ENCODE measurements around the gene FAM163B.
"Not testable (repeated sequence)": the region's sequence is repeated elsewhere in the genome, so short reads cannot be mapped to it uniquely, and the experiment has no call there.

Gene FAM163B

DNA sequence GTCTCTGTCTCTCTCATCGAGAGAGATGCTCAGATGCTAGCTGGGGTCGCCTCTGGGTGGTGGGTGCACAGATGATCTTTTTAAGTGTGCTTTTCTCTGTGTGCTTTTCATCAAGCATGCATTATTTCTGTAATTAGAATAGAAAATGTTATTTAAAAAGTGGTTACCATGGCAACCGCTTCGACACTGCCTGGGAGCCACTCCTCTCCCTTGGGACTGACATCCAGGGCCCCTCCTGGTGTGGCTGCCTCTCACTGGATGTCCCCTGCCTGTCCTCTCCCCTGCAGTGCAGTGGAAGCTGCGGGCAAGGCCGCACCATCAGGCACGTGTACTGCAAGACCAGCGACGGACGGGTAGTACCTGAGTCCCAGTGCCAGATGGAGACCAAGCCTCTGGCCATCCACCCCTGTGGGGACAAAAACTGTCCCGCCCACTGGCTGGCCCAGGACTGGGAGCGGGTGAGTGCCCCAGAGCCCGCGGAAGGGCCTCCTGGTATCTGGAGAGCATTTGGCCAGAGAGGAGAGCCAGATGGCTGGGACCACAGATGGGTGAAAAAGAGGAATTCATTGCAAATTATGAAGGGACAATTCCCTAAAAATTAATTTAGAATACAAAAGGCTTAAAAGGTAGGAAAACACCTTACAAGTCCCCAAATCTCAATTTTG is 39.9 kb downstream of the FAM163B start:
- TF ChIP-seq, protein P1, sequence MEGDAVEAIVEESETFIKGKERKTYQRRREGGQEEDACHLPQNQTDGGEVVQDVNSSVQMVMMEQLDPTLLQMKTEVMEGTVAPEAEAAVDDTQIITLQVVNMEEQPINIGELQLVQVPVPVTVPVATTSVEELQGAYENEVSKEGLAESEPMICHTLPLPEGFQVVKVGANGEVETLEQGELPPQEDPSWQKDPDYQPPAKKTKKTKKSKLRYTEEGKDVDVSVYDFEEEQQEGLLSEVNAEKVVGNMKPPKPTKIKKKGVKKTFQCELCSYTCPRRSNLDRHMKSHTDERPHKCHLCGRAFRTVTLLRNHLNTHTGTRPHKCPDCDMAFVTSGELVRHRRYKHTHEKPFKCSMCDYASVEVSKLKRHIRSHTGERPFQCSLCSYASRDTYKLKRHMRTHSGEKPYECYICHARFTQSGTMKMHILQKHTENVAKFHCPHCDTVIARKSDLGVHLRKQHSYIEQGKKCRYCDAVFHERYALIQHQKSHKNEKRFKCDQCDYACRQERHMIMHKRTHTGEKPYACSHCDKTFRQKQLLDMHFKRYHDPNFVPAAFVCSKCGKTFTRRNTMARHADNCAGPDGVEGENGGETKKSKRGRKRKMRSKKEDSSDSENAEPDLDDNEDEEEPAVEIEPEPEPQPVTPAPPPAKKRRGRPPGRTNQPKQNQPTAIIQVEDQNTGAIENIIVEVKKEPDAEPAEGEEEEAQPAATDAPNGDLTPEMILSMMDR (conservative IDR thresholded peaks at IDR 0.05; ENCODE audit: low read length) = no peak
- H3K4me3 ChIP-seq (ENCODE audit: low read length) = no peak overlapping the region
- no peak for DNase-seq (ENCODE audit: low read depth)

DNA sequence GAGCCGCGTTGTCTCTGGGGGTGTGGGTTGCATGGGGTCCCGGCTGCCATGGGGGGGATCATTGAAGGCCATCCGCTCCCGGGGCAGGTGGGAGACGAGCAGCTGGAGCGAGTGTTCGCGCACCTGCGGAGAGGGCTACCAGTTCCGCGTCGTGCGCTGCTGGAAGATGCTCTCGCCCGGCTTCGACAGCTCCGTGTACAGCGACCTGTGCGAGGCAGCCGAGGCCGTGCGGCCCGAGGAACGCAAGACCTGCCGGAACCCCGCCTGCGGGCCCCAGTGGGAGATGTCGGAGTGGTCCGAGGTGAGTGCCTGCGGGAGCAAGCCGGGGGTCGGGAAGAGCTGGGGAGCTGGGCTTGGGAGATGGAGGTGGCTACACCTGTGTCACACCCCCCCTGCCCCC is 41.0 kb downstream of the FAM163B start:
- no peak overlapping the region for H3K4me3 ChIP-seq (ENCODE audit: low read length)
- DNase-seq (ENCODE audit: low read depth) = no peak
- TF ChIP-seq, protein P1 (conservative IDR thresholded peaks at IDR 0.05; ENCODE audit: low read length) = no peak

DNA sequence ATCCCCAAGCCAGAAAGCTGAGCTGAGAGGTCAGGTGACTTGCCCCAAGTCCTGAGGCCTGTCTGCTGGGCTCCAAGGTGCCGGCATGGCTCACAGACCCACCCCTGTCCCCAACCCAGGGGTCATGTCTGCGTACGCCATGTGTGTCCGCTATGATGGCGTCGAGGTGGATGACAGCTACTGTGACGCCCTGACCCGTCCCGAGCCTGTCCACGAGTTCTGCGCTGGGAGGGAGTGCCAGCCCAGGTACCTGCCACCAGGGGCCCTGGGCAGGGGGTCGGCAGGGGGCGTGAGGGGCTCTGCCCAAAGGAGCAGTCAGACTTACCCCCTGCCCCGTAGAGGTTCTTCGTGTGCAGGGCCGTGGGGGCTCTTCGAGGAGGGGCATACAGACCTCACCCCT is 42.4 kb downstream of the FAM163B start:
- TF ChIP-seq, protein P1 (conservative IDR thresholded peaks at IDR 0.05; ENCODE audit: low read length) = no peak

DNA sequence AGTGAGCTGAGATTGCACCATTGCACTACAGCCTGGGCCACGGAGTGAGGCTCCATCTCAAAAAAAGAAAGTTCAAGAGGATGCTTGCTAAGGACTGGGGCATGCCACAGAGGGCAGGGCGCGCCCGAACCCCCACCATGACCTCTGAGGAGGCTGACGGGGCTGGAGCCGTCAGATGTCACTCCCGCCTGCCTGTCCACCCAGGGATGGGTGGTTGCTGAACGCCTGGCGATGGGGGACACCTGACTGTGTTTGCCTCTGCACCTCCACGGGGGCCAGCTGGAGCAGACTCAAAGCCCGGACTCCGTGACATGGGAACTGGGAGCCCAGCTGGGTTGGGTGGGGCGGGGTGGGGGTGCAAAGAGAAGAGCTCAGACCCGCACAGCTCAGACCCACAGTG is 42.8 kb downstream of the FAM163B start:
- no peak for DNase-seq (ENCODE audit: low read depth)
- H3K4me3 ChIP-seq (ENCODE audit: low read length) = no peak overlapping the region
- TF ChIP-seq, protein P1 (conservative IDR thresholded peaks at IDR 0.05; ENCODE audit: low read length) = no peak

More for the DNA sequence above, 42.4 kb downstream of the FAM163B start:
- H3K4me3 ChIP-seq (ENCODE audit: low read length) = no peak overlapping the region
- DNase-seq (ENCODE audit: low read depth) = no peak

DNA sequence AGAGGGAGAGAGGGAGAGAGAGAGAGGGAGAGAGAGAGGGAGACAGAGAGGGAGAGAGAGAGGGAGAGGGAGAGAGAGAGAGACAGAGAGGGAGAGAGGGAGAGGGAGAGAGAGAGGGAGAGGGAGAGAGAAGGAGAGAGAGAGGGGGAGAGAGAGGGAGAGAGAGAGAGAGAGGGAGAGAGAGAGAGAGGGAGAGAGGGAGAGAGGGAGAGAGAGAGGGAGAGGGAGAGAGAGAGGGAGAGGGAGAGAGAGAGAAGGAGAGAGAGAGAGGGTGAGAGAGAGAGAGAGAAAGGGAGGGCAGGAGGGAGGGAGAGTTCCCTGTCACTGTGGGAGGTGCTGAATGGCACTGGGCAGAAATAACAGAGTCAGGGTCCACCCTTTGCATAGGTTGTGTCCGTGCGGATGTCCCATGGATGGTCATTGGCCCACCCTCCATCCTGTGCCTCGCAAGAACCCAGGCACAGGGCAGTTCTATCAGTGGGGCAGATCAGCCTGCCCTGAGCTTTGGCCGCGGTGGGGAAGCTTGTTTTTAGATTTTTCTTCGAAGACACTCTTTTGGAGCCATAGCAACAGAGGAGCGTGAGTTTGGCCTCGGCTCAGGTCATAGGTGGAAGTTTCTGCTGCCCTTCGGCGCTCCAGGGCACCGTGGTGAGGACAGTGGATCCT is 44.6 kb downstream of the FAM163B start:
- DNase-seq (ENCODE audit: low read depth) = no peak
- H3K4me3 ChIP-seq (ENCODE audit: low read length) = no peak overlapping the region
- TF ChIP-seq, protein P1 (conservative IDR thresholded peaks at IDR 0.05; ENCODE audit: low read length) = no peak

DNA sequence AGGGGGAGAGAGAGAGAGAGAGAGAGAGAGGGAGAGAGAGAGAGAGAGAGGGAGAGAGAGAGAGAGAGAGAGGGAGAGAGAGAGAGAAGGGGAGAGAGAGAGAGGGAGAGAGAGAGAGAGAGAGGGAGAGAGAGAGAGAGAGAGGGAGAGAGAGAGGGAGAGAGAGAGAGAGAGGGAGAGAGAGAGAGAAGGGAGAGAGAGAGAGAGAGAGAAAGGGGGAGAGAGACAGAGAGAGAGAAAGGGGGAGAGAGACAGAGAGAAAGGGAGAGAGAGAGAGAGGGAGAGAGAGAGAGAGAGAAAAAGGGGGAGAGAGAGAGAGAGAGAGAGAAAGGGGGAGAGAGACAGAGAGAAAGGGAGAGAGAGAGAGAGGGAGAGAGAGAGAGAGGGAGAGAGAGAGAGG is 45.4 kb downstream of the FAM163B start:
- DNase-seq (ENCODE audit: low read depth); H3K4me3 ChIP-seq (ENCODE audit: low read length): not testable (repeated sequence)

DNA sequence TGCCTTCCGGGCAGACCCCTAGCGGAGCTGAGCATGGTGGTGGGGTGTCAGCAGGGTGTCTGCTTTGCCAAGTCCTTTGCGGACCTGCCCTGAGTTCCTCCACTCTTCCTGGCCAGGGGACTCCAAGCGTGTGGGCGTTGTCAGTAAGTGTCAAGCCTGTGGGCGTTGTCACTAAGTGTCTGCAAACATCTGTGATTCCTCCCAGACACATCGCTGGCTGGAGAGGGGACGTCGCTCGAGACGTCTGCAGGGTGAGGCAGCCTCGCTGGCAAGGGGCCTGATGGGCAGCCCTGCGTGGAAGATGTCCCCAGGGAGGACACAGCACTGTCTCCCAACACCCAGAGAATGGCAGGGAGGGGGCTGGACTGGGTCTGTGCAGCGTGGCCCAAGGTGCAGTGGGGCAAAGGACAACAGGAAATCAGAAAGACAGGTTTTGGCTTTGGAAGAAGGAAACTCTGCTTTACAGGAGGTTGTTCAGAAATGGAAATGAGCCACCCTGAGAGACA is 45.8 kb downstream of the FAM163B start:
- peak; percentile 30 for DNase-seq (ENCODE audit: low read depth)
- TF ChIP-seq, protein P1 (conservative IDR thresholded peaks at IDR 0.05; ENCODE audit: low read length) = no peak
- no peak overlapping the region for H3K4me3 ChIP-seq (ENCODE audit: low read length)

Measured in AG10803 (cell line).